ENCODE data around the gene LINGO4.

LINGO4 gene

DNA sequence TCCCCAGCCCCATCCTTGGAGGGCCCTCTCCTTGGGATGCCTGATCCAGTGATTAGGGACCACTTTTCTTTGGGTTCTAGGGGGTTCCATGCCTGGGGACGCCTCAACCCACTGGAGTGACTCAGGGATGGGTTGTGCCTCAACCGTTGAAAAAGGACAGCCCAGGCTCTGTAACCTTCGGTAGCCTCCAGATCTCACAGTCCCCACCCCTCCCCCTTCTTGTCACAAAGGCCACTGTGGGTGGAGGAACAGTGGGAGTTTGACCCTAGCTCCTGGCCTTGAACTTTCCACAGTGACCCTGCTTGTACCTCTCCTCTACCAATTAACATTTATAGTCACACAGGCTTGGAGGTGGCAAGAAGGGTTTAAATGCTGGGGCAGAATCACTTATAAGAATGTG lies 29.0 kb upstream of the LINGO4 start:
- no peak for DNase-seq (ENCODE audit: low read depth in 2 of 2, low spot score in 1 of 2)

DNA sequence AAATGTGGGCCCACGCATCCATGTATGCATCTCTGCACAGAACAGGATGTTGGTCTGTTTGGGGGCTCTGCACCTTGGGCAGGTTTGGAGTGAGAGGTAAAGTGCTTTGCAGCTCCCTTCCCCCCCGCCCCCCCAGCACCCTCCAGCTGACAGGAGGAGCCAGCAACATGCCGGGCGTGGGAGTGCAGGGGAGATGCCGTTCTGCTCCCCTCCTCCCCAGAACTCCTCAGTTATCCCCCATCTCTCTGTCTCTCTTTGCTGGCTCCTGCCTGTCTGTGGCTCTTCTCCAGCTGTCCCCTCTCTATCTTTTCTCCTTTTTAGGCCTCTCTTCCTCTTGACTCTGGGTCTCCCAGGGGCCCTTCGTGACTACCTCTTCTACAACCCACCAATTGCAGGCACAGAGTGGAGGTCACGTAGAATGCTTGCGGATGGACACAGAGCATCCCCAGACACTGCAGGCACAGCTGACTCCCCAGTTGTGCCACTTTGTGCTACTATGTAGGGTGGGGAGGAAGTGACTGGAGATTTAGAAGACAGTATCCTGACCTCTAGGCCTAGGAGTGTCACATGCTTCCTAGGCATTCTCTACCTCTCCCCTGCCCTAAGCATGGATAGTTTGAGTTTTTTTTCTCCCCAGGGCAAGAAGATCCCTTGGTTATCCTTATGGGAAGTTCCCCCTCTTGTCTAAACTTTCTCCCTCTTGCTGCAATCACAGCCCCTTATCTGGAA lies 28.1 kb upstream of the LINGO4 start:
- no peak for DNase-seq (ENCODE audit: low read depth in 2 of 2, low spot score in 1 of 2)

DNA sequence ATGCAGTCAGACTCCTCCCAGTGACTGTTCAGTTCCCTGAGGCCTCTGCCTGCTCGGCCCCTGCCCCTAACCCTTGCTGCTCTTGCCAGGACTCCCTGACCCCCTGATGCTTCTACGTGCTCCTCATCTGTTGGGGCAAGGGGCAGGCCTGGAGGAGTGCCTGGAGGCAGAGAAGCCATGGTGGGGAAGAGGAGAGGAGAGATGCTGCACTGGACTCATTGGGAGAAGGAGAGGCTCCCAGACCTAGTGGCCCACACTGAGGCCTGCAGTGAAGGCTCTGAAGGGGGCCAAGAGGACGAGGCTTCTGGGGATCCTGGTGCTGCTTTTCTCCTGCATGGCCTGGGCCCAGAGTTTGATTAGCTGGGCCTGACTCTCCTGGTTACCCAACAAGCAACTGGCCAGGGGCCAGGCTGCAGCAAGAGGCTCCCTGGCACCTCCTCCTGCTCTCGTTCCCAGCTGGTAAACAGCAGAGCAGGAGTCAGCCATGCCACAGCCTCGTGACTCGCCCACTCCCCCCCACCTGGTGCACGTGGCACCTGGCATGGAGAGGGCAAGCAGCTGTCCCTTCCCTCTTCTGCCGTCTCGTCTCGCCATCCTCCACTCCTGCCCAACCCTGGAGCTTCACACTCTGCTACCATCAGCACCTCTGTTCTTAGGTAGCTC lies 27.2 kb upstream of the LINGO4 start:
- no peak for DNase-seq (ENCODE audit: low read depth in 2 of 2, low spot score in 1 of 2)

DNA sequence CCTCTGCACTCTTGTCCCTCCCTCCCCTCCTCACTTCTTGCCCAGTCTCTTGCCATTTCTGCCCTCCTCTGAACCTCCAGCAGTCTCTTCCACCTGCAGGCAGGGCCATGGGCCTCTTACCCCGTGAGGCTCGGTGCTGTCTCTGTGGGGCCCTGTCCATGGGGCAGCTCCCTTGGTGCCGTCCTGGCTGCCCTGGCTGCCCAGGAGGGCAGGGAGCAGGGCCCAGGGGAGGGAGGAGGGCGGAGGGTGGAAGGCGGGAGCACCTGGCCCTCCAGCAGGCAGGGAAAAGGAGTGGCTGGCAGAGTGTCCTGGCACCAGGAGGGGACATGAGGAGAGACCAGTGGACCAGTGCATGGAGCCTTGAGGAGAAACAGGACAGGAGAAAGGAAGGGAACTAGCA lies 26.4 kb upstream of the LINGO4 start, which contains the start of gene RORC:
RORC (minus strand) TSS at position 198 of the 400 bp plus-strand sequence; CDS start at position 160, 38 bp downstream.
- no peak for DNase-seq (ENCODE audit: low read depth in 2 of 2, low spot score in 1 of 2)

DNA sequence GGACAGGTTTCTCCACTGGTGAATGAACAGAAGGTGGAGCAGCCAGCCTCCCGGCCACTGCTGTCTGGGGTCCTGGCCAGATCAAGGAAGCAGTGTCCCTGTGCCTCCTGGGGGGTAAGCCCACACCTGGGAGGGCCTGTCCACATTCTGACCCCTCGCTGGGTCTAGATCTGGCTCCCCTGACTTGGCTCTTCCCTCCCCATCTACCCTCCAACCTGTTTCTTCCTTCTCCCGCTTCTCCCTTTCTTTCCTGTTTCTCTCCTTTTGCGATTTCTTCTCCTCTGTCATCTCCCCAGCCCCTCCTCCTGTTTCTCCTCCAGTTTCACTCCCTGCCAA lies 26.0 kb upstream of the LINGO4 start:
- no peak for DNase-seq (ENCODE audit: low read depth in 2 of 2, low spot score in 1 of 2)

DNA sequence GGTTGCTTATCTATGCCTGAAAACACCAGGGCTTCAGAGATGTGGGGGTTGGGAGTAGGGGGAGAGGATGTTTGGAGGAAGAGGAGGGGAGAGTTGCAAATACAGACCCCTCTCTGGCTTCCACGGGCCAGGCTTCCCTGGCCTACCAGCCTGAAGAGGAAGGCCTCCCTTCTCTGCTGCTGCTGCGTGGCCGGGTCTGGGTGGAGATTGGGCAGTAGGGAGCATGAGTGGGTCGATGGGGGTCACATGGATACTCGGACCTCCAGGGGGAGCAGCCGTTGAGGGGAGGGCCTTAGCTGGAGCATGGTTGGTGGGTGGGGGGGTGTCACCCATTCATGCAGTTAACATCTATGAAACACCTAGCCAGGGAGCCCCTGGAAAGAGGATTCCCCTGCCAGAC lies 24.8 kb upstream of the LINGO4 start:
- no peak for DNase-seq (ENCODE audit: low read depth in 2 of 2, low spot score in 1 of 2)

DNA sequence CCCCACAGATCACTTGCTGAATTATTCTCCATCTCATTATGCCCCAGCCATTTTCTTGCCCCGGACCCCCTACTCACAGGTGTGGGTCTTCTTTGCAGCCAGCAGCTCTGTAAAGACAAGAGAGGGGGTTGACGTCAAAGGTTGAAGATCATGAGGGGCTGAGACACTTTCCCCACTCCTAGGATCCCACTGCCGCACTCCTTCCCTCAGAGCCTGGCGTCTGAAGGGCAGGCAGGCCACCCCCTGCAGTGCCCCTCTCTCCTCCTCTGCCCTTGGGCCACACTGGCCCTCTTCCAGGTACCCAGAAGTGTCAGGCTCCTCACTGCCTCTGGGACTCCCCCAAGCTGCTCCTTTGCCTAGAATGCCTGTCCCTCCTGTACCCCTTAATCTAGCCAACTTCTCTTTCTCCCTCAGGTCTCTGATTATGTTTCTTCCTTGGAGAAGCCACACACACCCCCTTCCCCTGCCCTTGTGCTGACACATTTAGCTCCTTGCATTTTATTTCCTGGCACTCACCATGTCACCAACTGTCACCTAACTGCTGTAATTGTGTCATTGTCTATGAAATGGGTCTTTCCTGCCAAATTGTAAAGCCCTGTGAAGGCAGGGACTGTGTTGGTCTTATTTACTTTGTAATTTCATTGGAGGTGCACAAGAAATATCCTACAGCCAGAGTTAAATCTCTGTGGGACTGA lies 24.3 kb upstream of the LINGO4 start:
- DNase-seq (ENCODE audit: low read depth in 2 of 2, low spot score in 1 of 2): no peak

DNA sequence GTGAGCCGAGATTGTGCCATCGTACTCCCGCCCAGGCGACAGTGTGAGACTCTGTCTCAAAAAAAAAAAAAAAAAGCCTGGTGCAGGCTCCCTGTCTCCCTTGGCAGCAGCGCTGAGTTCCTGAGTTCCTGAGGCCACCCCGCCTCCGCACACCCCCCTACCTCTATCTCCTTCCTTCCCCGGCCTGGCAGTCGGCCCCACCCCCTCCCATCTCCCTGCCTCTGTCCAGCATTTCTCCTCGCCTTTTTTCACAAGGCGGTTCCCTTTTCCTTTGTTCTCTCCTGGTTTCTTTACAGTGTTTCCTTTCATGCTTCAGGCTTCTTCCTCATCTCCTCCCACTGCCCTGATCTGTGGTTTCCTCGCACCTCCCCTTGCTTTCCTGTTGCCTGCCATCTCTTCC lies 23.7 kb upstream of the LINGO4 start:
- no peak for DNase-seq (ENCODE audit: low read depth in 2 of 2, low spot score in 1 of 2)

DNA sequence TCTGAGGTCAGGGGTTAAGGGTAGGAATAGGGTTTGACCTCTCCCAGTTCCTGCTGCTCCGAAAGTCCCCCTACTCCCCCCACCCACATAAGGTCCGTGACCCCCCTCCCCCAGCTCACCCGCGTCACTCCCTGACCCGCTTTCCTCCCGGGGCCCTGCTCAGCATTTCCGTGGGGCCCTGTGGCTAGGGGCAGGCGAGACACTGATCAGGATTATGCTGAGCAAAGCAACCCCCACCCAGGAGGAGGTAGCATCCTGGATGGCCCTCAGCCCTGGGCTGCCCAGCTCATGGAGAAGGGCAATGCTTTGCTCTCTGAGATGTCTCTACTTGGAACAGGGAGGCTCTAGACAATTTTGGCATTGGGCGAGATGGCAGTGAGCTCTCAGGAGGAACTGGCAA lies 22.6 kb upstream of the LINGO4 start:
- DNase-seq (ENCODE audit: low read depth in 2 of 2, low spot score in 1 of 2): no peak

DNA sequence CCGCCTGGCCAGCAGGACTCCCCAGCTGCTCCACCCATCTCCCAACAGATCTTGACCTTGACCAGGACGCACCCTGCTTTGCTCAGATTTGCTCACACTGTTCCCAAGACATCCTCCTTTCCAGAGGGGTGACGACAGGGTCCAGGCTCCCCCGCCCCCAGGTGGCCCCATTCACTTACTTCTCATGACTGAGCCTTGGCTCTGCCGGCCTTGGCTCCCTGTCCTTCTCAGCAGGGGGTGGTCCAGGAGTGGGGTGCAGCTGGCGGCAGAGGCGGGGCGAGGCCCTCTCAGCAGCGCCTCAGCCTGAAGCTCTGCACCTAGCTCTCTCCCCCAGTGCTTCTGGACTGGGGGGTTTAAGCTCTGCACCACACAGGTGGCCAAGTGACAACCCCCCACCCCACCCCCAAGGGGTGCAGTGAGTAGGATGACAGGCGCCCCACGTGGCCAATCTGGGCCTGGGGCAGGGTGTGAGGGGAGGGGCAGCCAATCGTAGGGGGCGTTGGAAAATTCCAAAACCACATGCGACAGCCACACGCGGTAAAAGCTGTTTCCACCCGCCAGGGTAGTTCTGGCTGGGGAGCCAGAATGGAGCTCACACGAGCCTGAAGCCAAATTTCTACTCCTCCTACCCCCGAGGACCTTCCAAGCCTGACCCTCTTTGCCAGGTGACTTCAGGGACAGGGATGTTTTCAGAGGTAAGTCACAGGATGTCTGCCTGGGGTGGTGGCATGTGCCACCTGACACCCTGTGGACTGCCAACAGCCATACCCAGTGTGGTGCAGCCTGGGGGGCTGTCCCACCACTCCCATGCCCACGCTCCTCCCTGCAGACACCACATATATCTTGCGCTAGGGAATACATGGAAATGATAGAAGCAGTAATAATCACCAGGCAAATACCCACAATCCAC lies 20.8 kb upstream of the LINGO4 start:
- no peak for DNase-seq (ENCODE audit: low read depth in 2 of 2, low spot score in 1 of 2)

DNA sequence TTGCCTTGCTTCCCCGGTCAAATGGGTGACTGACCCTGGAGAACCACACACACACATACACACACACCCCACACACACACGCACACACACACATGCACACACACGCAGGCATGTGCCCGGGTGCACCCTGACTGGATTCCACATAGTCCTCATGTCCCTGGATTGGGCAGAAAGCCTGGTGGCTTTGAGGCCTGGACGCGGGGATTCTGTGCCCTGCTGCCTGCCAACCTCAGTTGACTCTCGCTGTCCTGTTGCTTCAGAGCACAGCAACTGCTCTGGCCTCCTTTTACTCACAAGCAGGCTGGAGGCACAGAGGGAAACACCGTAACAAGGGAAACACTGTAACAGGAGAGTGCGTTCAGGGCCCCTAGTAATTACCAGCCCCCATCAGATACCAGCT lies 20.0 kb upstream of the LINGO4 start:
- no peak for DNase-seq (ENCODE audit: low read depth in 2 of 2, low spot score in 1 of 2)

DNA sequence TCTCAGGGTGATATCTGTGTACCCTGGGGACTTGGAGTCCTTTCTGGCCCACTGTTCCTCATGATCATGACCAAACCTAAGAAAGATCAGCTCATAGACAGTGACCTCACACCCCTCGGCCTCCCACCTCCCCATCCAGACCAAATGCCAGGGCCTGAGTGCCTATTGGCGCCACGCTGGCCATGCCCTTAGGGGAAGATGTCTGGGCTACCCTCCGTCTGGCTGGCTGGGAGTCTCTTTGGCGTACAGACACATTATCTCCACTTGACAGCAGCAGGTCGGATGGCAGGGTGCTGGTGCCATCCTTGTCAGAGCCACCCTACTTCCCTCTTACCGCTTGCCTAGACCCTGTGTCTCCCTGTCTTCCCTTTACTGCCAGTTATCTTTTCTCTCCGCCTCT lies 18.0 kb upstream of the LINGO4 start:
- no peak for DNase-seq (ENCODE audit: low read depth in 2 of 2, low spot score in 1 of 2)

DNA sequence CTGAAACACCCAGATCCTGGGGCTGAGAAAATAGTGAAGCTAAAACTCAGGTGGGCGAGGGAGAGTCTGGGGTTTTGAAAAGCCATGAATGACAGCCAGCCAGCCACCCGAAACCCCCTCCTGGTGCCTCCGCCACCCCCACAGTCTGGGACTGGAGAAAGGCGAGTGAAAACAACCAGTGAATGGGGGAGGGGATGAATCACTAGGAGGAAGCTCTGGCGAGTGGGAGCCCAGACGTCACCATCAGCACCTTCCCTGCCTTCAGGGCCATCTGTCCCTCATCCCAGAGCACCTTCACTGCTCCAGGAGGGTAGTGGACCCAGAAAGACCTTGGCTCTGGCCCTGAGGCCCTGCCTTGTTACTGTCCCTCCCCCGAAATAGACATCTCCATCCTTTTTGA lies 17.2 kb upstream of the LINGO4 start:
- no peak for DNase-seq (ENCODE audit: low read depth in 2 of 2, low spot score in 1 of 2)

DNA sequence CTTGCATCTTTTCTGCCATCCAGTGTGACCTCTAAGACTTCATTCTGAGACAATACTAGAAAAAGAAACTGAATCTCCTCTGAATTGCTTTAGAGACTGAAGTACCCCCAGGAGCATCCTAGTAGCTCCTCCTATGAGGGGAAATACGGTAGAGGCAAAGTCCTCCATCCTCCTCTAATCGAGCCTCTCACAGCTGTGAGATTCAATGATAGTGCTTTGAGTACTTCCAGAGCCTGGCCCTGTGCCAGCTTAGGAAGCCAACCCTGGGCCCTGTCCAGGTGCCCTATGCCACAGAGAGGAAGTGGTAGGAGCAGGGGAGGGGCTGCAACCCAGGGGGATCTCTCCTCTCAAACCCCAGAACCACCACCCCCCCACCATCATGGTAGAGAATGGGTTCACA lies 15.7 kb upstream of the LINGO4 start:
- no peak for DNase-seq (ENCODE audit: low read depth in 2 of 2, low spot score in 1 of 2)

DNA sequence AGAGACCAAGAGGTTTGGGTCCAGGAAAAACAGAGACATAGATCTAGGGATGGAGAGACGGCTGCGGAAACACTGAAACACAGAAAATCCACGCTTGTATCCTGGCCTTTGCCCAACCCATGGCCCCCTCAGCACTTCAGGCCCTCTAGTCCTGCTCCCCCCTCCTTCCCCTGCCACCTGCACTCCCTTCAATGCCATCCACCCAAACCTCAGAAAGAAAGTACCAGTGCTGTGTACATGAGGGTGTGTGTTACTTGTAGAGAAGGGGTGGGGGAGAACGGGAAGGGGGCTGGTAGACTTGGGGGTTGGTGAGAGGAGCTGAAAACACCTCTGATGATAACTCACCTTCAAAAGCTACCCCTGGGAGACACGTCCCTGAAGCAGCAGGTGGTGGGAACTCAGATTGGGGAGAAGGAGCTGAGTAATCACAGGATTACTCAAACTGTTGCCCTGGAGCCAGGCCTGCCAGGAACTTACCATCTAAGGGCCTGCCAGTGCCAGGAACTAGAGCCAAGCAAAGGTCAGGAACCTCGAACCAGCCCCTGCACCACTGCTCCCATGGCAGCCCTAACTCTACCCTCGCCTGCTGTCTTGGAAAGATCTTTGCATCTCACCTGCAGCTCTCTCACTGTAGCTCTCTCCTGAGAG lies 14.9 kb upstream of the LINGO4 start:
- no peak for DNase-seq (ENCODE audit: low read depth in 2 of 2, low spot score in 1 of 2)

DNA sequence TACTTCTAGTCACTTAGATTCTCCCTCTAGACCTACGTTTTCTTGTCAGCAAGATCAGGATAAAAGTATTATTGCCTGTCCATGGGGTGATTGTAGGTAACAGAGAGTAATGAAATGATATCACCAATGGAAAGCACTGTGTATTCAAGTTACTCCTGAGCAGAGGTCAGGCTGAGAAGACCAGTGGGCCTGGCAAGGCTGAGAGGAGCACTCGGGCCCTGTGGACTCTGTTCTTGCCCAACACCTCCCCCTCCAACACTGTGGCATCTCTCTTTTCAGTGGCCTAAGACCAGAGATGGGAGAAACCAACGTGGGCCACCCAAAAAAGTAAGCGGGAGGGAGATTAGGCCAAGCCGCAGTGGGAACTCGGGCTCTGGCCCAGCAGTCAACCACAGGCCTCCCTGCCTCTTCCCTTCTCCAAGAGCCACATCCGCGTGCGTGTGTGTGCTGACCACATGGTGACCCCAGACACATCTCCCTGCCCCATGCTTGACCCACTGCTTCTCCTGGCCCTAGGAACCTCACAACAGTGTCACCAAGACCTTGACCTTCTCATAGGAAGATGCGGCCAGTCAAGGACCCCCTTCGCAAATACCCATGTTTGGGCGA lies 14.1 kb upstream of the LINGO4 start:
- no peak for DNase-seq (ENCODE audit: low read depth in 2 of 2, low spot score in 1 of 2)

DNA sequence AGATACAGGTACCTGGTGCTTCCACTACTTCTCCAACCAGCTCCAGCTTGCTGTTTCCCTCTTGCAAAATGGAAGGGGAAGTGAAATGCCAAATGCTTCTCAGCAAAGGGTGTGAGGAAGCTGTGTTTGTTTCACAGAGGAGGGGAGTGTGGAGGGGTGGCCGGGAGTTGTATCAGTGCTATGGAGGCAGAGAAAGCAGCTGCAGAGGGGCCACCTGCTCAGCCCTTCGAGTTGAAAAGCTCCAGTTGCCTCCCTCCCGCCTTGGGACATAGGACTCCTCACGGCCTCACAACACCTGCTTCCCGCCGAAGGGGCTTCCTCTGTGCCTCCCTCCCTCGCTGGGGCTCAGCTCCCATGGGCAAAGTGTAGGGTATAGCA lies 12.1 kb upstream of the LINGO4 start:
- no peak for DNase-seq (ENCODE audit: low read depth in 2 of 2, low spot score in 1 of 2)

DNA sequence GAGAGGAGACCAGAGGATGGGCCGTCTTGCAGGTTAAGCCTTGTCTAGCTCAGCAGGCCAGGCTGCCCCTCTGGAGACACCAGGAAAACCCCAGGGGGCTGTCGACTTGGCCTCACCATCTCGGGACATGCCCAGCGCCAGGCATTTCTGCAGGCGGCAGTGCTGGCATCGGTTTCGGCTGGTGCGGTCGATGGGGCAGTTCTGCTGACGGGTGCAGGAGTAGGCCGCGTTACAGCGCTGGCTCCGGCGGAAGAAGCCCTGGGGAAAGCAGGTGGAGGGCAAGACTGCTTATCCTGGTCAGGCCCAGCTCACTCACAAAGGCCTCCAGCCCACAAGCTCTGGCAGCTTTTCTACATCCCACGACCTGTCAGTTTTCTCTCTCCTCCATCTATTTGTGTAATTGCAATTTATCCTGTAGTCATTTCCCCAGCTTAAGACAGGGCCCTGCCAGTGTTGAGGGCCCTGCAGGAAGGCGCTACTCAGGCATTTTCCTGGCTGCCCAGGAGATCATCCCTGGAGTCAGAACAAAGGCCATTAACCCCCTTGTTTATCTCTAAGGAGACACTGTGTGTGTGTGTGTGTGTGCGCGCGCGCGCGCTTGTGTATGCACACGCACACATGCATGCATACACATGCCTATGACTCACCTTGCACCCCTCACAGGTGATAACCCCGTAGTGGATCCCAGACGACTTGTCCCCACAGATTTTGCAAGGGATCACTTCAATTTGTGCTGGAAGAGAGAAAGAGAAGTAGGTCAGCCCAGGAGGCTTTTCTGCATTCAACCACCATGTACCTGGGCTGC lies 11.5 kb upstream of the LINGO4 start:
- no peak for DNase-seq (ENCODE audit: low read depth in 2 of 2, low spot score in 1 of 2)

DNA sequence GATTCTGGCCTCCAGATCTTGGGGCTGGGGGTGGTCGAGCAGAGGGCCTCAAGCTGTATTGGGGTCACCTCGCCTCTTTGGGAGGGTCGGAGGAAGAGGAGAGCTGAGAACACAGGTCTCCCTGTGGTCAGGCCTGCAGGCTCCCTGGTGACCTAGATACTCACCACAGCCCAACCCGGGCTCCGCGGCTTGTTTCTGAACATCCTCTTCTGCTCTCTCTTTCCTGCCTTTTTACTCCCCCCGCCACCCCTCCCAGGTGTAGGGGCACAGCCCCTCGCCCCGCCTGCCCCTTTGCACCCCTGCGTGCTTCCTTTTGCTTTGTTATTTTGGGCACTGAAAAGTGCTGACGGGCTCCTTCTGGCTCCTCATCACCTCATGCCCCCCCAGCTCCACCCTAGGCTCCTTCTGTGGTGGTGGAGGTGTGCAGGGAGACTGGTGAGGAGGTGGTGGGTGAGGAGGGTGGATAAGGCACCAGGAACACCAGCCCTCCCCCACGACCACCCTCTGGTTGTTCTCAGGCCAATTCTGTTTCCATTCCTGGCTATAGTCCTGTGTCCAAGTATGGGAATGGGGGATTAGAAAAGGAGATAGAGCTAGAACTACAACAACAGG lies 10.6 kb upstream of the LINGO4 start:
- DNase-seq (ENCODE audit: low read depth in 2 of 2, low spot score in 1 of 2): no peak

All from stimulated activated CD8-positive, alpha-beta memory T cell treated with anti-CD3 and anti-CD28 coated beads, Interleukin-4, amount 100 ng/mL, for 1 hour (primary cell).